ENCODE results near the gene NBPF11. TPM values are rescaled to one million over a fixed set of nuclear protein-coding genes. Genes with fewer than 3 reads are reported as not detected.
"Not testable (repeated sequence)": the region's sequence is repeated elsewhere in the genome, so short reads cannot be mapped to it uniquely, and the experiment has no call there.

NBPF11 gene
- total RNA-seq = 10 to 100 TPM; 11.4 to 17.6 (median 14.1) TPM

- H3K9me3 ChIP-seq; H3K4me1 ChIP-seq; intact Hi-C loops (cut with DNase I); H3K36me3 ChIP-seq; H3K27me3 ChIP-seq: not testable (repeated sequence)
- 2% methylated on average over 21 to 23 of the region's 45 CpGs for WGBS, 2 donors
- peak within 1 kb of the TSS; percentile 58 to 66 (median 63) for H3K27ac ChIP-seq
- peak; percentile 85 to 86 for DNase-seq
- peak within 1 kb of the TSS; percentile 59 to 81 (median 63) for H3K4me3 ChIP-seq (replicated peaks in 1 of 3)
- TF ChIP-seq POLR2A (IDR thresholded peaks at IDR 0.05) = peak in 1 of 2 donors; percentile 79
These were observed at the start of gene NBPF11 for GRCh38 chr1:148151911-148152656. NBPF11 (minus strand) TSS chr1:148152281; CDS start chr1:148127003, 25,278 bp downstream.

GRCh38 chr1:148197396-148197795 is 45.3 kb upstream of the NBPF11 start:
- H3K4me3 ChIP-seq (replicated peaks in 1 of 3); H3K9me3 ChIP-seq; H3K27me3 ChIP-seq; DNase-seq; intact Hi-C loops (cut with DNase I); H3K36me3 ChIP-seq; H3K27ac ChIP-seq; H3K4me1 ChIP-seq: not testable (repeated sequence)
- no CpG with 5 or more reads among the region's 3 CpGs for WGBS, 2 donors

- H3K27me3 ChIP-seq; H3K4me1 ChIP-seq; H3K27ac ChIP-seq; H3K9me3 ChIP-seq; H3K36me3 ChIP-seq; H3K4me3 ChIP-seq (replicated peaks in 1 of 3); DNase-seq; intact Hi-C loops (cut with DNase I): not testable (repeated sequence)
- no CpG with 5 or more reads among the region's 1 CpG for WGBS, 2 donors
These were observed 44.9 kb upstream of the NBPF11 start for GRCh38 chr1:148196949-148197348.

GRCh38 chr1:148195115-148195514 is 43.0 kb upstream of the NBPF11 start:
- intact Hi-C loops (cut with DNase I); DNase-seq; H3K9me3 ChIP-seq; H3K4me1 ChIP-seq; H3K4me3 ChIP-seq (replicated peaks in 1 of 3); H3K36me3 ChIP-seq; H3K27ac ChIP-seq; H3K27me3 ChIP-seq: not testable (repeated sequence)
- 95 to 100% methylated on average over 1 of the region's 2 CpGs for WGBS, 2 donors

GRCh38 chr1:148188768-148189167 is 36.7 kb upstream of the NBPF11 start:
- H3K27ac ChIP-seq; H3K9me3 ChIP-seq; H3K4me1 ChIP-seq; H3K4me3 ChIP-seq (replicated peaks in 1 of 3); H3K27me3 ChIP-seq; H3K36me3 ChIP-seq; DNase-seq; intact Hi-C loops (cut with DNase I): not testable (repeated sequence)

GRCh38 chr1:148178682-148179081 is 26.6 kb upstream of the NBPF11 start:
- H3K27me3 ChIP-seq; H3K4me3 ChIP-seq (replicated peaks in 1 of 3); H3K27ac ChIP-seq; intact Hi-C loops (cut with DNase I); H3K9me3 ChIP-seq; DNase-seq; H3K4me1 ChIP-seq; H3K36me3 ChIP-seq: not testable (repeated sequence)

GRCh38 chr1:148175414-148175813 is 23.3 kb upstream of the NBPF11 start:
- H3K27me3 ChIP-seq = not testable (repeated sequence)

GRCh38 chr1:148171995-148172394 is 19.9 kb upstream of the NBPF11 start:
- intact Hi-C loops (cut with DNase I); H3K4me1 ChIP-seq; DNase-seq; H3K4me3 ChIP-seq (replicated peaks in 1 of 3); H3K27ac ChIP-seq; H3K36me3 ChIP-seq; H3K9me3 ChIP-seq; H3K27me3 ChIP-seq: not testable (repeated sequence)

More at GRCh38 chr1:148175414-148175813, 23.3 kb upstream of the NBPF11 start:
- H3K27ac ChIP-seq; H3K4me1 ChIP-seq; intact Hi-C loops (cut with DNase I); DNase-seq; H3K36me3 ChIP-seq; H3K4me3 ChIP-seq (replicated peaks in 1 of 3); H3K9me3 ChIP-seq: not testable (repeated sequence)
- 68 to 72% methylated on average over 2 of the region's 2 CpGs for WGBS, 2 donors

GRCh38 chr1:148166558-148167492 is 14.7 kb upstream of the NBPF11 start:
- 67 to 70% methylated on average over 4 of the region's 4 CpGs for WGBS, 2 donors
- DNase-seq = no peak
- TF ChIP-seq POLR2A (IDR thresholded peaks at IDR 0.05) (no peak), CTCF (IDR thresholded peaks at IDR 0.05) (no peak)
- H3K27me3 ChIP-seq = no peaks in the 10 kb centered on the region
- H3K4me1 ChIP-seq = no peaks in the 10 kb centered on the region
- no peak overlapping the region for H3K27ac ChIP-seq
- H3K9me3 ChIP-seq = no peaks in the 10 kb centered on the region
- intact Hi-C loops (cut with DNase I) = no loop called here
- no peaks in the 10 kb centered on the region for H3K36me3 ChIP-seq
- H3K4me3 ChIP-seq (replicated peaks in 1 of 3) = no peak overlapping the region
